Smooth muscle cell (in vitro differentiated cells): ENCODE results near the gene UMPS. TPM values are rescaled to one million over a fixed set of nuclear protein-coding genes. Genes with fewer than 3 reads are reported as not detected.

ENCODE experiments used
- DNase-seq: peaks from one replicate; lab custom pipeline; 2025; ENCODE audit not compliant: unreplicated experiment; lab: John Stamatoyannopoulos, UW
- H2AFZ ChIP-seq: fragments of 200-600 bp; sonication (generic); 2 replicates; pipeline ENCODE4 v1.6.0; 2016; ENCODE audit warnings: antibody characterized with exemption, low read depth, mild to moderate bottlenecking
- H3F3A ChIP-seq: fragments of 200-600 bp; sonication (generic); 2 replicates; pipeline ENCODE4 v1.6.0; 2017; ENCODE audit warnings: antibody characterized with exemption, low read depth
- H3K27ac ChIP-seq: fragments of 200-600 bp; sonication (generic); 2 replicates; pipeline ENCODE4 v1.5.1; 2016; ENCODE audit warnings: low read depth, mild to moderate bottlenecking
- H3K27me3 ChIP-seq: fragments of 200-600 bp; sonication (generic); 2 replicates; pipeline ENCODE4 v1.6.1; 2016; ENCODE audit warnings: low read depth, mild to moderate bottlenecking
- H3K36me3 ChIP-seq: fragments of 200-600 bp; sonication (generic); 2 replicates; pipeline ENCODE4 v1.5.1; 2016; ENCODE audit warnings: low read depth
- H3K4me1 ChIP-seq: fragments of 200-600 bp; sonication (generic); 2 replicates; pipeline ENCODE4 v1.5.1; 2016; ENCODE audit warnings: low read depth
- H3K4me2 ChIP-seq: fragments of 200-600 bp; sonication (generic); 2 replicates; pipeline ENCODE4 v1.6.0; 2016; ENCODE audit warnings: mild to moderate bottlenecking
- H3K4me3 ChIP-seq: fragments of 200-600 bp; sonication (generic); 2 replicates; pipeline ENCODE4 v1.5.1; 2016; ENCODE audit warnings: mild to moderate bottlenecking
- H3K79me2 ChIP-seq: fragments of 200-600 bp; sonication (generic); 2 replicates; pipeline ENCODE4 v1.6.0; 2016; ENCODE audit warnings: low read depth, mild to moderate bottlenecking
- H3K9ac ChIP-seq: fragments of 200-600 bp; sonication (generic); 2 replicates; pipeline ENCODE4 v1.6.0; 2016; ENCODE audit warnings: low read depth
- H3K9me3 ChIP-seq: fragments of 200-600 bp; sonication (generic); replicated peaks from 2 replicates; pipeline ENCODE4 v1.5.1; 2016; ENCODE audit warnings: low read depth
- H4K20me1 ChIP-seq: fragments of 200-600 bp; sonication (generic); 2 replicates; pipeline ENCODE4 v1.6.0; 2016; ENCODE audit warnings: low read depth
- WGBS: methylation state at CpG from one replicate; pipeline ENCODE4 v1.1.7; 2016; ENCODE audit warnings: low lambda C conversion rate; 5-methylcytosine and 5-hydroxymethylcytosine counted together
- polyA plus RNA-seq: library from polyadenylated mRNA; unstranded; fragments of >200 nt; fragmentation: Nextera tagmentation; extraction: Ambion mirVana; gene quantifications from 2 replicates; pipeline ENCODE4 v1.2.1, GENCODE V29; 2016
- total RNA-seq: library from RNA; depleted of rRNA; stranded (reverse); fragments of >200 nt; gene quantifications from 2 replicates; pipeline ENCODE4 v1.2.3, GENCODE V29; 2014
- TF ChIP-seq, protein P1 (sequence below): fragments of 200-600 bp; sonication (generic); IDR thresholded peaks from 2 replicates; pipeline ENCODE4 v1.5.1; 2017; ENCODE audit warnings: borderline replicate concordance, mild to moderate bottlenecking, antibody characterized with exemption; ENCODE audit not compliant: insufficient read depth, poor library complexity, severe bottlenecking

UMPS gene
- total and polyA plus RNA-seq, 2 experiments from 2014 or later, result 22.3 to 79.2 TPM

DNA sequence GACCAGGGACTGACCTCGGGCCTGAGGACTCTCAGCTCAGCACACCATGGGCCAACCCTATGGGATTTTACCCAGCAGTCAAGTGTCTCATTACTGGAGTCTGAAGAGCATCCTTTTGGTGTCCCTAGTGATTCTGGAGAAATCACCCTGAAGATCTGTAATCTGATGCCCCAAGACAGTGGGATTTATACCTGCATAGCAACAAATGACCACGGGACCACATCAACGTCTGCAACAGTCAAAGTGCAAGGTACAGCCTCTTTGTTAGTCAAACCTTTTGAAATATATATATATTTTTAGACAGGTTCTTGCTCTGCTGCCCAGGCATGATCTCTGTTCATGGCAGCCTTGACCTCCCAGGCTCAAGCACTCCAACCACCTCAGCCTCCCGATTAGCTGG lies 34.2 kb upstream of the UMPS start:
- Histone ChIP-seq H3K9me3 (no peaks in the 10 kb centered on the region), H3K27ac (no peak overlapping the region), H3K4me1 (no peaks in the 10 kb centered on the region), H3K36me3 (no peaks in the 10 kb centered on the region), H2AFZ (no peak overlapping the region), H3K9ac (no peak overlapping the region), H4K20me1 (no peaks in the 10 kb centered on the region), H3K27me3 (no peaks in the 10 kb centered on the region), H3F3A (no peaks in the 10 kb centered on the region), H3K4me2 (no peak overlapping the region), H3K79me2 (no peaks in the 10 kb centered on the region), H3K4me3 (no peak overlapping the region)
- WGBS, result 93% methylated on average over 4 of the region's 4 CpGs
- TF ChIP-seq, protein P1, sequence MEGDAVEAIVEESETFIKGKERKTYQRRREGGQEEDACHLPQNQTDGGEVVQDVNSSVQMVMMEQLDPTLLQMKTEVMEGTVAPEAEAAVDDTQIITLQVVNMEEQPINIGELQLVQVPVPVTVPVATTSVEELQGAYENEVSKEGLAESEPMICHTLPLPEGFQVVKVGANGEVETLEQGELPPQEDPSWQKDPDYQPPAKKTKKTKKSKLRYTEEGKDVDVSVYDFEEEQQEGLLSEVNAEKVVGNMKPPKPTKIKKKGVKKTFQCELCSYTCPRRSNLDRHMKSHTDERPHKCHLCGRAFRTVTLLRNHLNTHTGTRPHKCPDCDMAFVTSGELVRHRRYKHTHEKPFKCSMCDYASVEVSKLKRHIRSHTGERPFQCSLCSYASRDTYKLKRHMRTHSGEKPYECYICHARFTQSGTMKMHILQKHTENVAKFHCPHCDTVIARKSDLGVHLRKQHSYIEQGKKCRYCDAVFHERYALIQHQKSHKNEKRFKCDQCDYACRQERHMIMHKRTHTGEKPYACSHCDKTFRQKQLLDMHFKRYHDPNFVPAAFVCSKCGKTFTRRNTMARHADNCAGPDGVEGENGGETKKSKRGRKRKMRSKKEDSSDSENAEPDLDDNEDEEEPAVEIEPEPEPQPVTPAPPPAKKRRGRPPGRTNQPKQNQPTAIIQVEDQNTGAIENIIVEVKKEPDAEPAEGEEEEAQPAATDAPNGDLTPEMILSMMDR, result no peak
- DNase-seq, result no peak

- 96% methylated on average over 4 of the region's 4 CpGs for WGBS
- TF ChIP-seq, protein P1, result no peak
These were observed 33.0 kb upstream of the UMPS start for GRCh38 chr3:124697302-124697701.

DNA sequence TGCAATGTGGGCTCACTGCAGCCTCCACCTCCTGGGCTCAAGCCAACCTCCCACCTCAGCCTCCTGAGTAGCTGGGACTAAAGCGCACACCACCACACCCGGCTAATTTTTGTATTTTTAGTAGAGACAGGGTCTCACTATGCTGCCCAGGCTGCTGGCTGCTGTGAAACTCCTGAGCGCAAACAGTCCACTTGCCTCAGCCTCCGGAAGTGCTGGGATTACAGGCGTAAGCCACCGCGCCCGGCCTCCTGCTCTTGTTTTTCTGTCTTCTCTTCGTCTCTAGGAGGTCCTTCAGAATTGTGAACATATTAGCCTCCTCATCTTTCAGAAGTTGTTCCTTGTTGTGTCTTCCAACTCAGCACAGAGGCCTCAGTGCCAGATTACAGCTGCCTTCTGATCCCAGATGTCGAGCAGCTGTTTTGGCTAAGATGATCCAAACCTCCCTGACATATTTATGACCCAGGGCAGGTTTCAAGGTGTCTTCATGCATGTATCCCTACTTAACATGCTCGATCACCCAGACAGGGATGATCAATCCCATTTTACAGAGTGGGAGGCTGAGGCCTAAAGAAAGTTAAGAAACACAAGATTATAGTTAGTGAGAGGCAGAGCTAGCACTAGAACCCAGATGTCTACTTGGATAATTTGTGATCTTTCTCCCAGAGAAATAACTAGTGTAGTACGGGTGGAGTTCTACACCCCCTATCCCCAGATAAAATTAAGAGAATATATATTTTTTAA lies 32.1 kb upstream of the UMPS start:
- H3K4me3 ChIP-seq, result no peak overlapping the region
- TF ChIP-seq, protein P1, result no peak
- WGBS, result 96% methylated on average over 12 of the region's 12 CpGs
- H3K36me3 ChIP-seq, result no peaks in the 10 kb centered on the region
- H3K4me2 ChIP-seq, result no peak overlapping the region
- no peaks in the 10 kb centered on the region for H3K27me3 ChIP-seq
- no peak overlapping the region for H2AFZ ChIP-seq
- H4K20me1 ChIP-seq, result no peaks in the 10 kb centered on the region
- no peak overlapping the region for H3K27ac ChIP-seq
- no peaks in the 10 kb centered on the region for H3F3A ChIP-seq
- no peak for DNase-seq
- H3K9ac ChIP-seq, result no peak overlapping the region
- no peaks in the 10 kb centered on the region for H3K9me3 ChIP-seq
- H3K4me1 ChIP-seq, result no peaks in the 10 kb centered on the region
- H3K79me2 ChIP-seq, result no peaks in the 10 kb centered on the region

More at GRCh38 chr3:124697302-124697701, 33.0 kb upstream of the UMPS start:
- Histone ChIP-seq H3K9ac (no peak overlapping the region), H3K27ac (no peak overlapping the region), H3F3A (no peaks in the 10 kb centered on the region), H2AFZ (no peak overlapping the region), H3K79me2 (no peaks in the 10 kb centered on the region), H3K4me1 (no peaks in the 10 kb centered on the region), H3K9me3 (no peaks in the 10 kb centered on the region), H3K4me2 (no peak overlapping the region), H3K4me3 (no peak overlapping the region), H3K36me3 (no peaks in the 10 kb centered on the region), H3K27me3 (no peaks in the 10 kb centered on the region), H4K20me1 (no peaks in the 10 kb centered on the region)
- no peak for DNase-seq

DNA sequence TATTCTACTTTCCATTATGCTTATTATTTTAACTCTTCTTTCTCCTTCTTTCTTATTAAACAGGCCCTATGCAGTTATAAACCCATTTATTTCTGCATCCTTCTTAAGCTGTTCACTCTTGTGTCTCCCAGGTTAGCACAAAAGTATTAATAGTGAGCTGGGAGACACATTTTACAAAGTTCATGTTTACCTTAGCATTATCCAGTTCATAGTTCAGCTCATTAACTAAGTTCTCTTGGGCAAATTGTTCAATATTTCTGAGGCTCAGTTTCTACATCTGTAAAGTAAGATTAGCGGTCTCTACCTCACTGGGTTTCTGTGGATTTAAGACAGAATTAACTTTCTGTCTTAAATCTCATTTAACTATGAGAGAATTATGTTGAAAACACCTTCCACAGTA lies 31.2 kb upstream of the UMPS start:
- no peak overlapping the region for H3K4me3 ChIP-seq
- 83% methylated on average over 1 of the region's 1 CpG for WGBS
- no peak overlapping the region for H2AFZ ChIP-seq
- no peak overlapping the region for H3K9ac ChIP-seq
- TF ChIP-seq, protein P1, result no peak
- H3K79me2 ChIP-seq, result no peaks in the 10 kb centered on the region
- no peaks in the 10 kb centered on the region for H4K20me1 ChIP-seq
- DNase-seq, result no peak
- no peak overlapping the region for H3K4me2 ChIP-seq
- H3K4me1 ChIP-seq, result no peaks in the 10 kb centered on the region
- H3F3A ChIP-seq, result no peaks in the 10 kb centered on the region
- H3K36me3 ChIP-seq, result no peaks in the 10 kb centered on the region
- no peak overlapping the region for H3K27ac ChIP-seq
- H3K9me3 ChIP-seq, result no peaks in the 10 kb centered on the region
- no peaks in the 10 kb centered on the region for H3K27me3 ChIP-seq
